Endothelial cell of umbilical vein (primary cell): ENCODE data around the gene TTC3. TPM values are rescaled to one million over a fixed set of nuclear protein-coding genes. Genes with fewer than 3 reads are reported as not detected.

ENCODE experiments used
- BruUV-seq: library from RNA; stranded (reverse); fragments of 400-500 nt; replicated peaks from 2 replicates; lab custom pipeline; 2021; lab: Mats Ljungman, UMichigan
- CTCF ChIA-PET: fragments of 300-600, 350-600 bp; sonication (Branson Sonifier 250); formaldehyde crosslinking; loops from one replicate; lab custom pipeline; 2021; ENCODE audit warnings: antibody characterized with exemption, inconsistent platforms; lab: Charles Lee
- POLR2A ChIA-PET: fragments of 300-600, 350-600 bp; sonication (Branson Sonifier 250); formaldehyde crosslinking; loops from one replicate; lab custom pipeline; 2021; ENCODE audit warnings: antibody characterized with exemption, inconsistent platforms; lab: Charles Lee
- DNase-seq: peaks from one replicate; pipeline ENCODE4 v3.0.0-alpha.2; 2011; ENCODE audit warnings: low read depth, low spot score
- FAIRE-seq: peaks from 2 replicates; lab custom pipeline; 2011; peaks lifted over from hg19 to GRCh38; lab: Jason Lieb, UNC
- H2AFZ ChIP-seq: 2 replicates; pipeline ENCODE4 v1.6.0; 2012; ENCODE audit warnings: low read depth, low read length, control low read depth, inconsistent platforms
- H3K27ac ChIP-seq: 2 replicates; pipeline ENCODE4 v1.5.1; 2011; ENCODE audit warnings: low read depth, mild to moderate bottlenecking, control low read depth, low read length, moderate library complexity; ENCODE audit not compliant: insufficient read depth
- H3K27me3 ChIP-seq, 2 experiments: 2 replicates each; pipeline versions ENCODE4 v1.6.0 to v1.6.1; 2011; ENCODE audit warnings: low read length in 2 of 2, mixed read lengths in 1 of 2; ENCODE audit not compliant: control insufficient read depth in 2 of 2, insufficient read depth in 2 of 2
- H3K36me3 ChIP-seq, 2 experiments: 2 replicates in 1 of 2; 3 replicates in 1 of 2; pipeline ENCODE4 v1.5.1; 2011; ENCODE audit warnings: low read length in 2 of 2, mild to moderate bottlenecking in 1 of 2, moderate library complexity in 1 of 2; ENCODE audit not compliant: control insufficient read depth in 2 of 2, insufficient read depth in 2 of 2; ENCODE audit errors: extremely low read depth in 1 of 2
- H3K4me1 ChIP-seq: 3 replicates; pipeline ENCODE4 v1.5.1; 2011; ENCODE audit warnings: mild to moderate bottlenecking, low read length; ENCODE audit not compliant: control insufficient read depth, insufficient read depth; ENCODE audit errors: extremely low read depth
- H3K4me2 ChIP-seq: 2 replicates; pipeline ENCODE4 v1.6.1; 2011; ENCODE audit warnings: low read length, control low read depth, mixed read lengths; ENCODE audit not compliant: insufficient read depth
- H3K4me3 ChIP-seq, 3 experiments: fragments of 200-600 bp in 1 of 3; sonication (generic), shearing (Covaris generic) in 1 of 3; replicated peaks in 1 of 3; 2 replicates each; pipeline ENCODE4 v1.5.1; 2011 to 2016; ENCODE audit warnings: control low read depth in 3 of 3, low read length in 3 of 3, mild to moderate bottlenecking in 2 of 3, inconsistent platforms in 1 of 3, low read depth in 1 of 3, moderate library complexity in 1 of 3; ENCODE audit not compliant: insufficient read depth in 1 of 3
- H3K79me2 ChIP-seq: 2 replicates; pipeline ENCODE4 v1.6.0; 2012; ENCODE audit warnings: low read length, inconsistent platforms; ENCODE audit not compliant: control insufficient read depth, insufficient read depth
- H3K9ac ChIP-seq: replicated peaks from 2 replicates; pipeline ENCODE3; 2011; ENCODE audit warnings: low read length, control low read depth; ENCODE audit not compliant: insufficient read depth; ENCODE audit errors: extremely low read depth
- H3K9me1 ChIP-seq: replicated peaks from 3 replicates; pipeline ENCODE4 v1.6.0; 2011; ENCODE audit warnings: mild to moderate bottlenecking, low read length; ENCODE audit not compliant: control insufficient read depth, insufficient read depth; ENCODE audit errors: extremely low read depth
- H3K9me3 ChIP-seq: replicated peaks from 2 replicates; pipeline ENCODE4 v1.5.1; 2012; ENCODE audit warnings: low read length, inconsistent platforms; ENCODE audit not compliant: control insufficient read depth, insufficient read depth
- H4K20me1 ChIP-seq: replicated peaks from 2 replicates; pipeline ENCODE3; 2011; ENCODE audit warnings: mild to moderate bottlenecking, low read length; ENCODE audit not compliant: control insufficient read depth, insufficient read depth; ENCODE audit errors: extremely low read depth
- EZH2 ChIP-seq: IDR thresholded peaks from 2 replicates; pipeline ENCODE4 v1.6.1; 2012; ENCODE audit warnings: borderline replicate concordance, low read depth, mild to moderate bottlenecking, moderate library complexity, low read length, inconsistent platforms; ENCODE audit not compliant: severe bottlenecking
- FOS ChIP-seq: IDR thresholded peaks from 2 replicates; pipeline ENCODE4 v1.6.1; 2011; ENCODE audit warnings: mild to moderate bottlenecking, low read length, moderate library complexity, borderline replicate concordance; ENCODE audit not compliant: insufficient read depth
- JUN ChIP-seq: IDR thresholded peaks from 2 replicates; pipeline ENCODE4 v1.6.1; 2011; ENCODE audit warnings: borderline replicate concordance, low read depth; ENCODE audit not compliant: insufficient read length, insufficient read depth
- dilution Hi-C: fragments of 300-500 bp; cut with MboI; formaldehyde crosslinking; loops from one replicate; pipeline ENCODE4 v1.15.0; 2019; ENCODE audit warnings: low sequenced_read_pairs; ENCODE audit not compliant: extremely low pct_ligation_motif_present
- intact Hi-C: fragments of 100-400 bp; cut with micrococcal nuclease; formaldehyde crosslinking; loops from one replicate; pipeline ENCODE4 v1.10.0; 2022
- polyA plus RNA-seq, 4 experiments: library from polyadenylated mRNA; depleted of rRNA in 3 of 4; stranded (reverse) in 3 of 4; unstranded in 1 of 4; fragments of >200 nt; gene quantifications; 2 replicates each; pipeline versions ENCODE4 v1.2.1 to v1.2.3, GENCODE V29; 2011 to 2012; ENCODE audit warnings: missing spikeins in 1 of 4
- total RNA-seq: library from RNA; stranded (reverse); gene quantifications from 2 replicates; pipeline ENCODE4 v1.2.3, GENCODE V29; 2021
- TF ChIP-seq, protein P1 (sequence below), 2 donors: IDR thresholded peaks; 1 replicate in 1 of 2; 2 replicates in 1 of 2; pipeline ENCODE4 v1.5.1; 2011; ENCODE audit warnings: low read length in 2 of 2, mild to moderate bottlenecking in 2 of 2, moderate library complexity in 2 of 2, control low read depth in 1 of 2, inconsistent platforms in 1 of 2, low read depth in 1 of 2; ENCODE audit not compliant: insufficient read depth in 1 of 2; ENCODE audit errors: extremely low read depth in 1 of 2

TTC3 gene
- total and polyA plus RNA-seq, 2 donors (not counting 3 experiments of a cell fraction or from before 2014, with no cell fraction given): 26.2 to 113 TPM

DNA sequence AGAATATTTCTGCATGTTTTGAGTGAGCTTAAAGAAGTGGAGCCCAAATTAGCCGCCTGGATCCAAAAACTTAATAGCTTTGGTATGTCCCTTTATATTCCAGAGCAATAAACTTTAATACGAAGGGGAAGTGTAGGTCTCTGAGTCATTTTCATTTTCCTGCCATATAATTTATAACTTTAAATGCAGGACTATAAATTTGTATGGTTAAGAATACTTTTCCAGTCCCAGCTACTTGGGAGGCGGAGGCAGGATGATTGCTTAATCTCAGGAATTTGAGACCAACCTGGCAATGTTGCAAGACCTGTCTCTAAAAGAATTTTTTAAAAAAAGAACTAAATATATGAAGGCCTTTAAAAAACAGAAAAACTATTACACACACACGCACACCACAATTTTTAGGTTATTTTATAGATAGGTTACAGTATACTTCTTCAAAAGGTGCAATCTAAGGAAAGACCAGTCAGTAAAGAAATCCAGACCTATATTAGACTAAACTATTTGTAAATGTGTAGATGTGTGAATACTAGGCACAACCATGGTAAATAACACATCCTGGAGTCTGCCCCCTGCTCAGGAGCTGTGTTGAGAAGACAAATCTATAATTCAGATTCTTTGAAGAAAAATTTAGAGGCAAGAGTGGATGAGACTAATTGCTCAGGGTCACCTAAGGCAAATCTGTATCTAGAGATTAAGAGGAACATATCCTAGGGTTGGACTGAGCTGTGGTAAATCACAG lies 80.3 kb downstream of the TTC3 start:
- Histone ChIP-seq H3K27ac (peak overlapping the region; percentile 66), H2AFZ (no peak overlapping the region), H3K9me1 (no peaks in the 10 kb centered on the region), H3K4me1 (peaks cover 27% of the 10 kb centered on the region), H3K27me3 (no peaks in the 10 kb centered on the region), H3K36me3 (peaks cover 3 to 9% of the 10 kb centered on the region in 2 experiments), H3K4me2 (peak overlapping the region; percentile 84), H4K20me1 (no peaks in the 10 kb centered on the region), H3K4me3 (no peak overlapping the region), H3K9ac (peak overlapping the region; percentile 1), H3K79me2 (no peaks in the 10 kb centered on the region), H3K9me3 (no peaks in the 10 kb centered on the region)
- BruUV-seq: no TSS peak
- intact Hi-C loops (loop anchor here (5.0 kb wide), 1 partner anchor 176 kb away; no protein-coding TSS in a partner anchor), dilution Hi-C loops (no loop called here)
- POLR2A ChIA-PET: no interaction called here
- CTCF ChIA-PET: interaction anchor here (1.0 to 1.9 kb wide), 3 partner anchors 11 to 176 kb away, joined by 3 to 8 read pairs (median 6); no protein-coding TSS in a partner anchor
- FAIRE-seq (peak; percentile 4), DNase-seq (peak; percentile 82)
- TF ChIP-seq EZH2 (no peak), FOS (peak; percentile 31), JUN (peak; percentile 25)
- TF ChIP-seq, protein P1, sequence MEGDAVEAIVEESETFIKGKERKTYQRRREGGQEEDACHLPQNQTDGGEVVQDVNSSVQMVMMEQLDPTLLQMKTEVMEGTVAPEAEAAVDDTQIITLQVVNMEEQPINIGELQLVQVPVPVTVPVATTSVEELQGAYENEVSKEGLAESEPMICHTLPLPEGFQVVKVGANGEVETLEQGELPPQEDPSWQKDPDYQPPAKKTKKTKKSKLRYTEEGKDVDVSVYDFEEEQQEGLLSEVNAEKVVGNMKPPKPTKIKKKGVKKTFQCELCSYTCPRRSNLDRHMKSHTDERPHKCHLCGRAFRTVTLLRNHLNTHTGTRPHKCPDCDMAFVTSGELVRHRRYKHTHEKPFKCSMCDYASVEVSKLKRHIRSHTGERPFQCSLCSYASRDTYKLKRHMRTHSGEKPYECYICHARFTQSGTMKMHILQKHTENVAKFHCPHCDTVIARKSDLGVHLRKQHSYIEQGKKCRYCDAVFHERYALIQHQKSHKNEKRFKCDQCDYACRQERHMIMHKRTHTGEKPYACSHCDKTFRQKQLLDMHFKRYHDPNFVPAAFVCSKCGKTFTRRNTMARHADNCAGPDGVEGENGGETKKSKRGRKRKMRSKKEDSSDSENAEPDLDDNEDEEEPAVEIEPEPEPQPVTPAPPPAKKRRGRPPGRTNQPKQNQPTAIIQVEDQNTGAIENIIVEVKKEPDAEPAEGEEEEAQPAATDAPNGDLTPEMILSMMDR (IDR thresholded peaks at IDR 0.05; ENCODE audit: extremely low read depth in 1 of 2, insufficient read depth in 1 of 2, low read depth in 1 of 2, low read length in 2 of 2): no peak
